ENCODE data around the gene LRR1.
"Not testable (repeated sequence)": the region's sequence is repeated elsewhere in the genome, so short reads cannot be mapped to it uniquely, and the experiment has no call there.

The LRR1 gene

GRCh38 chr14:49654511-49654910 lies 55.8 kb downstream of the LRR1 start:
- DNase-seq (ENCODE audit: low read depth in 1 of 2, low spot score in 1 of 2) = no peak
- in situ Hi-C loops (cut with HindIII; ENCODE audit: low pct_unique_long_range_greater_than_20kb, low sequenced_read_pairs) = no loop called here
- TF ChIP-seq JUND (IDR thresholded peaks at IDR 0.05; ENCODE audit: low read depth) = no peak

GRCh38 chr14:49657500-49657899 lies 58.8 kb downstream of the LRR1 start:
- in situ Hi-C loops (cut with HindIII; ENCODE audit: low pct_unique_long_range_greater_than_20kb, low sequenced_read_pairs); DNase-seq (ENCODE audit: low read depth in 1 of 2, low spot score in 1 of 2): not testable (repeated sequence)

- peak; percentile 9 to 61 for DNase-seq (ENCODE audit: low read depth in 1 of 2, low spot score in 1 of 2)
- no peak for TF ChIP-seq JUND (IDR thresholded peaks at IDR 0.05; ENCODE audit: low read depth)
- in situ Hi-C loops (cut with HindIII; ENCODE audit: low pct_unique_long_range_greater_than_20kb, low sequenced_read_pairs) = no loop called here
Measured at GRCh38 chr14:49659526-49660455, 61.1 kb downstream of the LRR1 start.

Measured in T47D (cell line).